HepG2 (cell line): ENCODE measurements around the gene PM20D1. TPM values are rescaled to one million over a fixed set of nuclear protein-coding genes. Genes with fewer than 3 reads are reported as not detected.

Experiments
- ATAC-seq: fragments of 200-7000 bp; cut with Tn5 transposase; 3 replicates; pipeline ENCODE4 v1.9.1; 2020; ENCODE audit warnings: mild to moderate bottlenecking, moderate library complexity
- BruUV-seq: library from RNA; stranded (reverse); fragments of 400-500 nt; replicated peaks from 2 replicates; lab custom pipeline; 2021; lab: Mats Ljungman, UMichigan
- CTCF ChIA-PET: fragments of 300-600 bp; formaldehyde crosslinking; extraction: SDS; loops from one replicate; lab custom pipeline; 2021; ENCODE audit warnings: low total read pairs, inconsistent platforms, low intra/inter-chr PET ratio; lab: Yijun Ruan, JAX
- POLR2A ChIA-PET: fragments of 350-600 bp; sonication (Branson Sonifier 250); formaldehyde crosslinking; loops from one replicate; lab custom pipeline; 2020; ENCODE audit warnings: antibody characterized with exemption, inconsistent platforms; lab: Yijun Ruan, JAX
- DNase-seq: peaks from one replicate; pipeline ENCODE4 v3.0.0-alpha.2; 2015; ENCODE audit warnings: low spot score
- FAIRE-seq: peaks from 3 replicates; lab custom pipeline; 2011; peaks lifted over from hg19 to GRCh38; lab: Jason Lieb, UNC
- H2AFZ ChIP-seq: one replicate; pipeline ENCODE4 v1.6.1; 2011; ENCODE audit warnings: low read length, inconsistent platforms
- H3K27ac ChIP-seq: fragments of 300-600 bp; 3 replicates; pipeline ENCODE4 v1.8.0; 2011; ENCODE audit warnings: mixed run types, mild to moderate bottlenecking, mixed read lengths, low read length, inconsistent platforms; ENCODE audit not compliant: insufficient read depth; ENCODE audit errors: extremely low read length
- H3K27me3 ChIP-seq, 2 experiments: fragments of 200-600 bp in 1 of 2; 2 replicates in 1 of 2; 3 replicates in 1 of 2; pipeline versions ENCODE4 v1.6.0 to v1.8.0; 2011; ENCODE audit warnings: low read length in 2 of 2, mild to moderate bottlenecking in 2 of 2, moderate library complexity in 2 of 2, inconsistent platforms in 1 of 2; ENCODE audit not compliant: insufficient read depth in 2 of 2, control insufficient read depth in 1 of 2
- H3K36me3 ChIP-seq, 2 experiments: fragments of 200-600 bp in 1 of 2; replicated peaks in 1 of 2; 2 replicates in 1 of 2; 3 replicates in 1 of 2; pipeline versions ENCODE4 v1.5.1 to v1.8.0; 2011; ENCODE audit warnings: low read length in 2 of 2, inconsistent platforms in 1 of 2; ENCODE audit not compliant: insufficient read depth in 2 of 2, control insufficient read depth in 1 of 2
- H3K4me1 ChIP-seq: 2 replicates; pipeline ENCODE4 v1.5.1; 2012; ENCODE audit warnings: low read length, inconsistent platforms; ENCODE audit not compliant: insufficient read depth
- H3K4me2 ChIP-seq: 2 replicates; pipeline ENCODE4 v1.6.0; 2011; ENCODE audit warnings: low read depth, low read length, inconsistent platforms
- H3K4me3 ChIP-seq, 3 experiments: fragments of 200-600 bp in 1 of 3; sonication (generic), shearing (Covaris generic) in 1 of 3; replicated peaks in 1 of 3; 2 replicates each; pipeline ENCODE4 v1.5.1; 2011 to 2016; ENCODE audit warnings: low read length in 3 of 3, inconsistent platforms in 2 of 3, low read depth in 2 of 3, mild to moderate bottlenecking in 2 of 3, control low read depth in 1 of 3, mixed read lengths in 1 of 3; ENCODE audit not compliant: insufficient read depth in 1 of 3
- H3K79me2 ChIP-seq: one replicate; pipeline ENCODE4 v1.6.1; 2011; ENCODE audit warnings: low read length, inconsistent platforms; ENCODE audit not compliant: insufficient read depth
- H3K9ac ChIP-seq: 2 replicates; pipeline ENCODE4 v1.6.0; 2011; ENCODE audit warnings: mild to moderate bottlenecking, low read depth, low read length, inconsistent platforms; ENCODE audit not compliant: insufficient read depth
- H3K9me3 ChIP-seq: 2 replicates; pipeline ENCODE4 v1.5.1; 2012; ENCODE audit warnings: mild to moderate bottlenecking, low read length
- H4K20me1 ChIP-seq: 2 replicates; pipeline ENCODE4 v1.6.0; 2011; ENCODE audit warnings: inconsistent platforms, mild to moderate bottlenecking, low read length, moderate library complexity; ENCODE audit not compliant: insufficient read depth
- CERS6 ChIP-seq: sonication (generic); formaldehyde crosslinking; IDR thresholded peaks from 2 replicates; pipeline ENCODE4 v1.5.0; 2020; ENCODE audit warnings: missing genetic modification reagents
- NFIC ChIP-seq: IDR thresholded peaks from 2 replicates; pipeline ENCODE4 v1.6.1; 2012; ENCODE audit warnings: mild to moderate bottlenecking, low read length, inconsistent platforms
- RXRA ChIP-seq: sonication (generic); formaldehyde crosslinking; IDR thresholded peaks from 2 replicates; pipeline ENCODE4 v1.5.1; 2020; ENCODE audit warnings: missing genetic modification reagents
- ZBTB43 ChIP-seq: sonication (generic); formaldehyde crosslinking; conservative IDR thresholded peaks from 2 replicates; pipeline ENCODE4 v1.4.0; 2020; ENCODE audit warnings: missing genetic modification reagents
- ZNF232 ChIP-seq: sonication (generic); formaldehyde crosslinking; IDR thresholded peaks from 2 replicates; pipeline ENCODE4 v1.4.0; 2020; ENCODE audit warnings: missing genetic modification reagents, borderline replicate concordance
- ZNF333 ChIP-seq: sonication (generic); formaldehyde crosslinking; IDR thresholded peaks from 2 replicates; pipeline ENCODE4 v1.4.0; 2020; ENCODE audit warnings: mild to moderate bottlenecking, missing genetic modification reagents, borderline replicate concordance
- ZNF569 ChIP-seq: sonication (generic); formaldehyde crosslinking; IDR thresholded peaks from 2 replicates; pipeline ENCODE4 v1.5.0; 2020; ENCODE audit warnings: mild to moderate bottlenecking, missing genetic modification reagents, moderate library complexity, borderline replicate concordance
- ZNF652 ChIP-seq: IDR thresholded peaks from 2 replicates; pipeline ENCODE4 v1.6.1; 2016; ENCODE audit warnings: low read depth, borderline replicate concordance
- ZNF773 ChIP-seq: sonication (generic); formaldehyde crosslinking; IDR thresholded peaks from 2 replicates; pipeline ENCODE4 v1.4.0; 2020; ENCODE audit warnings: missing genetic modification reagents, borderline replicate concordance
- ZNF782 ChIP-seq: sonication (generic); formaldehyde crosslinking; IDR thresholded peaks from 2 replicates; pipeline ENCODE4 v1.4.0; 2020; ENCODE audit warnings: missing genetic modification reagents, mild to moderate bottlenecking, borderline replicate concordance
- WGBS: methylation state at CpG from one replicate; pipeline ENCODE4 v1.1.6; 2017; ENCODE audit warnings: low lambda C conversion rate; 5-methylcytosine and 5-hydroxymethylcytosine counted together
- in situ Hi-C: cut with HindIII; loops from 2 replicates; pipeline ENCODE4 v1.10.0; 2017; ENCODE audit warnings: low pct_unique_long_range_greater_than_20kb; ENCODE audit not compliant: extremely low pct_ligation_motif_present
- intact Hi-C: fragments of 100-400 bp; cut with micrococcal nuclease; formaldehyde crosslinking; loops from one replicate; pipeline ENCODE4 v1.10.0; 2022; ENCODE audit not compliant: unreplicated experiment
- polyA plus RNA-seq, 8 experiments: library from polyadenylated mRNA; depleted of rRNA in 3 of 8; stranded (reverse) in 7 of 8; unstranded in 1 of 8; fragments of >200 nt; fragmentation: Illumina TruSeq in 4 of 8; extraction: Trizol in 4 of 8; gene quantifications; 2 replicates each; pipeline versions ENCODE4 v1.2.1 to v1.2.3, GENCODE V29; 2011 to 2016; ENCODE audit warnings: low read depth in 4 of 8, missing spikeins in 1 of 8, mixed read lengths in 1 of 8; ENCODE audit not compliant: insufficient read depth in 1 of 8
- total RNA-seq, 5 experiments: library from RNA; depleted of rRNA; stranded (reverse); fragments of >200 nt; fragmentation: Illumina TruSeq; extraction: Trizol; gene quantifications; 2 replicates each; pipeline ENCODE4 v1.2.3, GENCODE V29; 2016; ENCODE audit warnings: low read depth in 1 of 5

The PM20D1 gene
- total and polyA plus RNA-seq, 2 of the 13 experiments (the other 11 are each of a cell fraction or from before 2014, with no cell fraction given), result not detected

GRCh38 chr1:205791568-205792180 is 58.3 kb downstream of the PM20D1 start (continued):
- no peak for TF ChIP-seq ZBTB43 (CRISPR knock-in tag)
- no peak for TF ChIP-seq ZNF773

- no peaks in the 10 kb centered on the region for H3K36me3 ChIP-seq
- no peak overlapping the region for H3K27ac ChIP-seq
- no peak overlapping the region for H3K4me2 ChIP-seq
- intact Hi-C loops, result no loop called here
- CTCF ChIA-PET, result no interaction called here
- H3K79me2 ChIP-seq, result no peaks in the 10 kb centered on the region
- H3K9ac ChIP-seq, result no peak overlapping the region
- ATAC-seq, result no peak
- H3K4me1 ChIP-seq, result no peaks in the 10 kb centered on the region
- BruUV-seq, result no TSS peak
- 52% methylated on average over 10 of the region's 10 CpGs for WGBS
- no peak overlapping the region for H3K4me3 ChIP-seq
- no peak for TF ChIP-seq NFIC
- no peak for TF ChIP-seq ZNF232 (CRISPR knock-in tag)
- no peak for TF ChIP-seq ZNF652 (CRISPR knock-in tag)
- no peak for TF ChIP-seq ZNF333 (CRISPR knock-in tag)
- TF ChIP-seq CERS6 (CRISPR knock-in tag), result no peak
- TF ChIP-seq RXRA (CRISPR knock-in tag), result no peak
- TF ChIP-seq ZNF569, result no peak
- TF ChIP-seq ZNF782 (CRISPR knock-in tag), result no peak
- TF ChIP-seq, all 625 proteins: peak for 0
- in situ Hi-C loops, result no loop called here
- Histone ChIP-seq H2AFZ (no peak overlapping the region), H3K27me3 (peaks cover 0 to 5% of the 10 kb centered on the region in 2 experiments; a peak in 2 of 5 replicates), H4K20me1 (no peaks in the 10 kb centered on the region), H3K9me3 (no peaks in the 10 kb centered on the region)
- DNase-seq, result no peak
- FAIRE-seq, result no peak
- POLR2A ChIA-PET, result no interaction called here
Measured at GRCh38 chr1:205787287-205787916, 62.5 kb downstream of the PM20D1 start.
